Measurements from ENCODE around the gene COLGALT1. TPM values are rescaled to one million over a fixed set of nuclear protein-coding genes. Genes with fewer than 3 reads are reported as not detected.

The COLGALT1 gene
- total and polyA plus RNA-seq, 2 experiments from 2014 or later: 54.9 to 61.3 TPM

GRCh38 chr19:17511724-17512573, 43.5 kb upstream of the COLGALT1 start:
- peak; percentile 83 for DNase-seq (ENCODE audit: low spot score)
- TF ChIP-seq EZH2 (IDR thresholded peaks at IDR 0.05; ENCODE audit: borderline replicate concordance) (no peak), EZH2phosphoT487 (IDR thresholded peaks at IDR 0.05; ENCODE audit: low read depth, severe bottlenecking, unreplicated experiment) (no peak)
- TF ChIP-seq, protein P1, sequence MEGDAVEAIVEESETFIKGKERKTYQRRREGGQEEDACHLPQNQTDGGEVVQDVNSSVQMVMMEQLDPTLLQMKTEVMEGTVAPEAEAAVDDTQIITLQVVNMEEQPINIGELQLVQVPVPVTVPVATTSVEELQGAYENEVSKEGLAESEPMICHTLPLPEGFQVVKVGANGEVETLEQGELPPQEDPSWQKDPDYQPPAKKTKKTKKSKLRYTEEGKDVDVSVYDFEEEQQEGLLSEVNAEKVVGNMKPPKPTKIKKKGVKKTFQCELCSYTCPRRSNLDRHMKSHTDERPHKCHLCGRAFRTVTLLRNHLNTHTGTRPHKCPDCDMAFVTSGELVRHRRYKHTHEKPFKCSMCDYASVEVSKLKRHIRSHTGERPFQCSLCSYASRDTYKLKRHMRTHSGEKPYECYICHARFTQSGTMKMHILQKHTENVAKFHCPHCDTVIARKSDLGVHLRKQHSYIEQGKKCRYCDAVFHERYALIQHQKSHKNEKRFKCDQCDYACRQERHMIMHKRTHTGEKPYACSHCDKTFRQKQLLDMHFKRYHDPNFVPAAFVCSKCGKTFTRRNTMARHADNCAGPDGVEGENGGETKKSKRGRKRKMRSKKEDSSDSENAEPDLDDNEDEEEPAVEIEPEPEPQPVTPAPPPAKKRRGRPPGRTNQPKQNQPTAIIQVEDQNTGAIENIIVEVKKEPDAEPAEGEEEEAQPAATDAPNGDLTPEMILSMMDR (IDR thresholded peaks at IDR 0.05; ENCODE audit: poor library complexity): peak; percentile 24
- Histone ChIP-seq H3K27me3 (no peaks in the 10 kb centered on the region), H3K27ac (peak overlapping the region; percentile 98), H3K36me3 (replicated peaks; ENCODE audit: insufficient read depth, low read depth) (no peaks in the 10 kb centered on the region), H3K79me2 (peaks cover 47% of the 10 kb centered on the region), H3K4me1 (ENCODE audit: insufficient read depth) (peaks cover 12% of the 10 kb centered on the region), H3K4me3 (peak overlapping the region; percentile 65), H3K9me3 (ENCODE audit: low read depth) (no peaks in the 10 kb centered on the region), H2AFZ (peak overlapping the region; percentile 87), H3K9me2 (replicated peaks; ENCODE audit: insufficient read depth) (no peaks in the 10 kb centered on the region), H3K4me2 (peak overlapping the region; percentile 96), H4K20me1 (ENCODE audit: insufficient read depth, poor library complexity, severe bottlenecking) (no peaks in the 10 kb centered on the region)
- 2% methylated on average over 78 of the region's 82 CpGs for WGBS (ENCODE audit: low lambda C conversion rate, missing lambda C conversion rate)

DNA sequence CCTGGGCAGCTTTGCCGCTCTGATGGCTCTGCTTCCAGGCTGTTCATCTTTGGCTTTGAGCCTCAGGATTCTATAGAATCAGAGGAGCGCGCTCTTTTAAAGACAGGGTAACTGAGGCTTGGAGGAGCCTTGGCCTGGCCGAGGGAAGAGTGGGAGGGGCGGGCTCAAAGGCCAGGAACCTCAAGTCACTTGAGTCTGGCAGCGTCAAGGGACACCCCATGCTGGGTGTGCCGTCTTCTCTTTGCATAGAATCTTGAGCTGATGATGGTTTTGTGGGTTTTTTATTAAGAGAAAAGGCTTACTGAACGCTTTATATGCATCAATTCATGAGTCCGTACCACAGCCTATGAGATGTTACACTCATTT, 42.9 kb upstream of the COLGALT1 start:
- peak overlapping the region; percentile 98 for H3K27ac ChIP-seq
- H3K36me3 ChIP-seq (replicated peaks; ENCODE audit: insufficient read depth, low read depth): peaks cover 3% of the 10 kb centered on the region
- H3K4me2 ChIP-seq: peak overlapping the region; percentile 96
- peaks cover 12% of the 10 kb centered on the region for H3K4me1 ChIP-seq (ENCODE audit: insufficient read depth)
- H4K20me1 ChIP-seq (ENCODE audit: insufficient read depth, poor library complexity, severe bottlenecking): no peaks in the 10 kb centered on the region
- TF ChIP-seq, protein P1 (IDR thresholded peaks at IDR 0.05; ENCODE audit: poor library complexity): no peak
- TF ChIP-seq EZH2phosphoT487 (IDR thresholded peaks at IDR 0.05; ENCODE audit: low read depth, severe bottlenecking, unreplicated experiment) (no peak), EZH2 (IDR thresholded peaks at IDR 0.05; ENCODE audit: borderline replicate concordance) (no peak)
- peak overlapping the region; percentile 87 for H2AFZ ChIP-seq
- no peak for DNase-seq (ENCODE audit: low spot score)
- WGBS (ENCODE audit: low lambda C conversion rate, missing lambda C conversion rate): 67% methylated on average over 9 of the region's 9 CpGs
- H3K79me2 ChIP-seq: peaks cover 47% of the 10 kb centered on the region
- H3K4me3 ChIP-seq: peak overlapping the region; percentile 65
- H3K9me3 ChIP-seq (ENCODE audit: low read depth): peaks cover 5% of the 10 kb centered on the region
- H3K9me2 ChIP-seq (replicated peaks; ENCODE audit: insufficient read depth): no peaks in the 10 kb centered on the region
- no peaks in the 10 kb centered on the region for H3K27me3 ChIP-seq

DNA sequence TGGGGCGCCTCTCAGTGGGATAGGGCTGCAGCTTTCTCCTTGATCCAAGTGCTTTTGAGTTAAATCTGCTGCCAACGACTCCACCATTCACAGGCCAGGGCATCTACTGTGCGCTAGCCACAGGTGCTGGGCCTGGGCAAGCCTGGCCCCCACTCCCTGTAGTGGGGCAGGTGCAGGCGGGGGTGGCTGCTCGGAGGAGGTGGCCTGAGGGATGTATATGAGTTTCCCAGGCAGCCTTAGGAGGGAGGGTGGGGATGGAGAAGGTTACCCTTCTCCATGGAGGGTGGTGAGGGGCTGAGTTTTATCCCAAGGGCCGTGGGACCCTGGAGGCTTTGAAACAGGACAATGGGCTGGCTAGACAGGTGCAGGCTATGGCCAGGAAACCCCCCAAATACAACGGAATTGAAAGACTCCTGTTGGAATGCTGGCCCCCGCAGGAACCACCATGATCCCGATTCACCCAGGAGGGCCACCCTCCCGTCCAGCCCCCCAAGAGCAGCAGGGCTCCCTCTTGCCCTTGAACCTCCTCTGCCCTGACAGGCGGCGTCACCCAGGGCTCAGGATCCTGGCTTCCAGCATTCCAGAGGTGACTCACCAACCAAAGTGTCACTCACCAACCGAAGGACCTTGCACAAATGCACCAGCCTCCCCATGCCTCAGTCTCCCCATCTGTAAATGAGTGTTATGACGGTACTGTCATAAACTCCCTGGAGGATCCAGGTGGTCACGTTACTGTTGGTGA, 39.9 kb upstream of the COLGALT1 start:
- peaks cover 10% of the 10 kb centered on the region for H3K9me3 ChIP-seq (ENCODE audit: low read depth)
- peaks cover 5% of the 10 kb centered on the region for H3K36me3 ChIP-seq (replicated peaks; ENCODE audit: insufficient read depth, low read depth)
- H3K27ac ChIP-seq: no peak overlapping the region
- no peak overlapping the region for H2AFZ ChIP-seq
- H3K4me2 ChIP-seq: no peak overlapping the region
- H3K4me3 ChIP-seq: no peak overlapping the region
- TF ChIP-seq EZH2phosphoT487 (IDR thresholded peaks at IDR 0.05; ENCODE audit: low read depth, severe bottlenecking, unreplicated experiment) (no peak), EZH2 (IDR thresholded peaks at IDR 0.05; ENCODE audit: borderline replicate concordance) (no peak)
- TF ChIP-seq, protein P1 (IDR thresholded peaks at IDR 0.05; ENCODE audit: poor library complexity): no peak
- H3K4me1 ChIP-seq (ENCODE audit: insufficient read depth): peaks cover 7% of the 10 kb centered on the region
- H4K20me1 ChIP-seq (ENCODE audit: insufficient read depth, poor library complexity, severe bottlenecking): no peaks in the 10 kb centered on the region
- H3K79me2 ChIP-seq: peaks cover 20% of the 10 kb centered on the region
- 90% methylated on average over 14 of the region's 15 CpGs for WGBS (ENCODE audit: low lambda C conversion rate, missing lambda C conversion rate)
- H3K27me3 ChIP-seq: no peaks in the 10 kb centered on the region
- no peaks in the 10 kb centered on the region for H3K9me2 ChIP-seq (replicated peaks; ENCODE audit: insufficient read depth)
- no peak for DNase-seq (ENCODE audit: low spot score)
